GM18951 (cell line): ENCODE measurements around the gene HPCAL4.

Source experiments
- POLR2A ChIP-seq: IDR thresholded peaks from 4 replicates; pipeline ENCODE4 v1.6.1; 2011; ENCODE audit warnings: mild to moderate bottlenecking; ENCODE audit not compliant: insufficient read length, insufficient read depth; ENCODE audit errors: extremely low read depth
- in situ Hi-C: fragments of 300-500 bp; cut with MboI; formaldehyde crosslinking; loops from one replicate; pipeline ENCODE4 v1.12.0; 2022; ENCODE audit warnings: low sequenced_read_pairs, mixed read lengths, inconsistent platforms; ENCODE audit not compliant: unreplicated experiment

The HPCAL4 gene

DNA sequence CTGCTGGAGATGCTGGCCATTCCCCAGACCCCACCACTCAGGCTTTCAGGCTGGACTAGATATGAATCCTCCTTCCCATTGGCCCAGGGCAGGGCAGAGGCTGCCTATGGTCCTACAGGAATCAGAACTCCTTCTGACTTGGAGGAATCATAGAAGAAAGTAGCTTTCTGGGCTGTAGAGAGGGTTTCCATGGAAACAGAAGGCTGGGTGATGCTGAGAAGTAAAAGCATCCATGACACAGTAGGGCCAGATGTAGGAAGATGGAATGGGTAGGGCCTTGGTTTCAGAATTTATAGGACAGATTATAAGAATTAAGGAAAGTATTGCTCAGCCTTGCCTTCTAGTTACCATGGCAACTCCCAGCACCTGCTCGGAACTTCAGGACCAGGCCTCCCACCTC lies 28.4 kb downstream of the HPCAL4 start:
- TF ChIP-seq POLR2A: no peak
- in situ Hi-C loops: no loop called here

DNA sequence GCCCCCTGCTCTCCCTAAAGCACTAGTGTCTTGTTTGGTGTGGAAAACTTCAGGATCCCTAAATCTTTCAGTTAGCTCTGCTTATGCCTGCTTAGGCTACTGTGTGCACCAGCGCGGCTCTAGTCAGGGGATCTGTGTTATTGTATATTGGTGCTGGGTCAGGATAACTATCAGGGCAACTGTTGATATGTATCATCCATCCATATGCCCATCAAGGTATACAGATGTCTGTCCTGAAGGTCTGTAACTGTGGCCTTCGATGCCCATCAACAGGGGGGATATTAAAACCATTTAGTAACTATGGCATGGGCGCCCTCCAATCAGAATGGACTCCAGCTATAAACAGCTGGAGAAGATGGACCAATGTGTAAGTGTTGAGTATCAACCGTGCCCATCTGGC lies 31.7 kb downstream of the HPCAL4 start:
- in situ Hi-C loops: no loop called here
- no peak for TF ChIP-seq POLR2A

DNA sequence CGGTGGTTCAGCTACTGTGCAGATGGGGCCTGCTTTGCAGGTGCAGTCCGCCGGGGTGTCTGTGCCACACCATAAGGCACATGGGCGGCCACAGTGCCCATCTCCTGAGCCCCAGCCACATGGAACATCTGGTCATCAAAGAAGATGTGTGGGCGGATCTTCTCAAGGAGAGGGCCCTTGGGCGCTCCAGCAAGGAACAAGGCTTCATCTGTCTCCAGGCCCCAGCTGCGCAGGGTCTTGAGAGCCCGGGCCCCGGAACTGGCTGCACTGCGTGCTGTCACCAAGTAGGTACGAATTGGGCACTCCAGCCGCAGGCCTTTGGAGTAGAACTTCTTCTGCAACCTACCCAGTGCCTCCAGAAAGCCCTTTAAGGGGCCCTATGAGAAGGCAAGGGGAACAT lies 32.1 kb downstream of the HPCAL4 start:
- in situ Hi-C loops: no loop called here
- no peak for TF ChIP-seq POLR2A

DNA sequence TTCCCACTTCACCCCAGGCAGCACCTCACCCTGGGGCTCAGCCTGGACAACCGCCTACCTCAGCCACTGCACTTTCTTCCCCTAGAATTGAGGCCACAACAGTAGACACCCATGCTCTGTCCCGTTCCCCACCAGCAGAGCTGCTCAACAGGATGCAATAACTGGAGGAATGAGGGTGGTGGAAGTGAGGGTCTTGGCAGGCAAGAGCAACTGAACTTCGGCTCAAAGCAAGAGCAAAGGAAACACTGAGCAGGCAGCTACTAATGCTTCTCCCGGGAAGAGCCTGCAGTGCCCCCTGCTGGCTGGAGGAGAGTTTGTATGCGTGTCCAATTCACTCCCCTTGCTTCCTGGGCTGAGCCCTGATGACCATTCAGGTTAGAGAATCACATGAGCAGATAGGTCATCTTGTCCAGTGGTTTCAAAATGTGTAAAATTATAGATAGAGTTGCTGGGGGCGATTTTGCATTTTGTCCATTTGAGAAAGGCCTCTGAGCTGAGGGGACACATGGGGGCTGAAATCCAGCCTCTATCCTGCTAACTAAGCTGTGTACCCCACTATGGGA lies 33.2 kb downstream of the HPCAL4 start:
- in situ Hi-C loops: no loop called here

DNA sequence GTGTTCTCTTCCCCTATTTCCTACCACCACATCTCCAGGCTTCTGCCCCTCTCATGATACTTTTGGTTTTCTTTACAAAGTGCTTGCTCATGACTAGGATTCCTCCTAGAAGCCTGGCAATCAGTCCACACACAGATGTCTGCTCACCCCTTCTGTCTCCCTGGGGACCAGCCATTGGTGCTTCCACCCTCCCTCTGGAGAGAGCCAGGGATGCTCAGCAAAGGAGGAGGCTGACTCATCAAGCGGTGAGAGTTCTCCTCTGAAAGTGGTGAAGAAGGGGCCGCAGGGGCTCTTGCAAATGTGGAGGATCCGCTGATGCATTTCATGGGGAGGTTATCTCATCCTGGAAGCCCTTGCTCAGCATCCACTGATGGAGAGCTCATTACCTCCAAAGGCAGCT lies 33.8 kb downstream of the HPCAL4 start:
- no peak for TF ChIP-seq POLR2A
- in situ Hi-C loops: no loop called here

More for the DNA sequence above, 33.2 kb downstream of the HPCAL4 start:
- no peak for TF ChIP-seq POLR2A

DNA sequence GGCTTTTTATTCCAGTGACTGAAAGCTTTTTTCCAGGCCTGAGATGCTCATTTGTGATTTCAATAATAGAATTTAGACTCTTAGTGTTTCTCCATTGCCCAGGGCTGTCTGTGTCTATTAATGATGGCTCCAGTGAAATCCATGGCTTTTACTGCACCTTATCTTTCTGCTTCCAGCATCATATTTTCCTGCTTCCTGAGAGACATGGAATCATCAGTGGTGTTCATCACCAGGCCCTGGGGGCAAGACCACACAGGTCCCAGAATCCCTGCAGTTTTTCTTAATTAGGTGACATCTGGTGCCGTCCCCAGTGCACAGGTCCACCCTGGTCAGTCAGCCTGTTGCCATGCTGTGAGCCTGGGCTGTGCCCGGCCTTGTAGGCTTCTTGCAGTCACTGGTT lies 34.8 kb downstream of the HPCAL4 start:
- in situ Hi-C loops: no loop called here
- no peak for TF ChIP-seq POLR2A

GRCh38 chr1:39655578-39656268 lies 35.5 kb downstream of the HPCAL4 start:
- no peak for TF ChIP-seq POLR2A
- in situ Hi-C loops: no loop called here

DNA sequence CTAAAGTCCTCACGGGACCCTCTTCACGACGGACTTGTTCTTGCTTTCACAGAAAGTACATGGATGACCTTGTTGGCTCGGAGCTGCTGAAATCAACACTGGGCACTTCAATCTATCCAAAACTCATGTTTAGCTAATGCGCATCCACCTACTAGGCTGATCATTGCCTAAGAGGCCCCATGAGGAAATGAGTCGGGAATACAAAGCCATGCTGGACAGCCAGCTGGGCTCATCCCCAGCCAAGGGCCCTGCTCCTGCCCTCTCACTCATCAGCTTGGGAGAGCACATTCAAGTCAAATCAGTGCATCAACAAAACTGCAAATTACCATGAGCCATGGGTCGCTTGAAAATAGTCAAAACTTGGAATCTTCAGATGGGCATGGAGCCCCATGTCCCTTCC lies 36.9 kb downstream of the HPCAL4 start:
- no peak for TF ChIP-seq POLR2A
- in situ Hi-C loops: no loop called here

DNA sequence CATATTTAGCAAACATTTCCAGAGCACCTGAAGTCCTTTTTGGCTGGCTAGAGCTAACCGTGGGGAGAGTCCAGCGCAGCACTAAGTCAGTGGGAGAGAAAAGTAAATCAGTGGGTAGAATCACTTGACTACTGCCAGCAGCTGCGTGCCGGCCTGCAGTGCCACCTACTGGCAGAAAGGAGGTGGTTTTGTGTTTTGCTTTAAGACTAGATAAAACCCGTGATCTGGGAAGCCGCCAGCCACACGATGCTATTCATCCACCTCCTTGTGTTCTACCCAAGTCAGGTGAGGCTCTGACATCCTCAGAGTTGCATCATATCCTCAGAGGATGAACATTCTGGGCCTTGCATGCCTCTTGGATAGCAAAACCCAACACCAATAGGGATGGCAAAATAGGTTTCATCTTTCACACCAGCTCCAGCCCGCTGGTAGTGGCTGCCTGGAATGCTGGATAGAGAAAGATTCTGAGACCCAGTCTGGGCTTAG lies 37.6 kb downstream of the HPCAL4 start:
- no peak for TF ChIP-seq POLR2A
- in situ Hi-C loops: no loop called here

DNA sequence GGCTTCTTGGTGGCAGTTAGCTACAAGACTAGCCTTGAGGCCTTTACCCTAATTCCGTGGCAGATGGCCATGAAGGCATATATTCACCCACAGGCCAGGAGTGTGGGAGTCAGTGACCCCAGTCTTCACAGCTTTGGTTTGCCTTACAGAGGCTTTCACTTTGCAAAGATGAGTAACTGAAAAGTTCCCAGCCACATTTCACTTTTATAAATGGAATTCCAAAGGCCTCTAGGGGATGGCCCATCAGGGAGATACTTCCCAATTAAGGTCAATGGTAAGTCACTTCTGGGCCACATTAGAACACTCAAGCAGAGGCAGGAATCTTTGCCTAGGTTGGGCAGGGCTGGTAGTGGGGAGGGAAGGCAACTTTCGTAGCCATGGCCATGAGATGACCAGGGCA lies 38.7 kb downstream of the HPCAL4 start:
- in situ Hi-C loops: no loop called here
- TF ChIP-seq POLR2A: no peak

DNA sequence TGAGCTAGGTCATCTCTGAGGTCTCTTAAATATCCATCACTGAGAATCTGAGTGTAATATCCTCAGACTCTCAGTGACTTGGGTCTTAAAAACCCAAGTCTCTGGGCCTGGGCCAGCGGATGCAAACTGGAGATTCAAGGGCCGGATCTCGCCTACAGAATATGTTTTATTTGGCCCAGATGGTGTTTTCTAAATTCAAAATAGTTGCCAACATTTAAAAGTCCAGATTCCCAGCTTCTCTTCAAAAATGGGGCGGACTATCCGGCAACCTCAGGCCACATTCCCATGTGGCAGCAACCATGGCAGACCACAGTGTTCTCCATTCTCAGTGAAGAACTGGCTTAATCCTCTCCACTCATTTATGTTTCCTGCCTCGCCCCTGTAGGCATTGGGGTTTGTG lies 39.1 kb downstream of the HPCAL4 start:
- in situ Hi-C loops: no loop called here
- TF ChIP-seq POLR2A: no peak

GRCh38 chr1:39650431-39650830 lies 40.8 kb downstream of the HPCAL4 start:
- in situ Hi-C loops: no loop called here
- no peak for TF ChIP-seq POLR2A

DNA sequence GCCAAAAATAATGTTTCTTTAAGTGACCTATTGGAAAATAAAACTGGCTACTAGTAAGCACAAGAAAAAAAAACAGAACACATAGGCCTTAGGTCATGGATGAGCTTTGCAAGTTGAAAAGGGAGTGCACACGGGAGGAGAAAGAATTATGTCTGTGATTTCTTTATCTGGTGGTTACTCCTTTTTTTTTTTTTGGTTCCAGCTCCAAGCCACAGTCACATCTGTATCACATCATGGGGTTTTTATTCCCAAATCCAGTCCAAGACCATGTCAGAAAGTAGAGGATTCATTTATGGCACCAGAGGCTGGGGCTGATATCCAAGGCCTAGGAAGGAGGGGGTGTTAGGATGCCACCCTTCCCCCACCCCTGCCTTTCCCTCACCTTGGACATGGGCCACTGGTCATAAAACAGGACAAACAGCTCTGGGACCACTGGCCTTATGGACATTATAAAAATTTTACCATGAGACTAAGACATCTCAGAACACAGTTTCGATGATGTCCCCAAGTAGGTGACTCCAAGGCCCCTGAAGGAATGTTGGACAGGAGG lies 41.5 kb downstream of the HPCAL4 start:
- no peak for TF ChIP-seq POLR2A
- in situ Hi-C loops: no loop called here

DNA sequence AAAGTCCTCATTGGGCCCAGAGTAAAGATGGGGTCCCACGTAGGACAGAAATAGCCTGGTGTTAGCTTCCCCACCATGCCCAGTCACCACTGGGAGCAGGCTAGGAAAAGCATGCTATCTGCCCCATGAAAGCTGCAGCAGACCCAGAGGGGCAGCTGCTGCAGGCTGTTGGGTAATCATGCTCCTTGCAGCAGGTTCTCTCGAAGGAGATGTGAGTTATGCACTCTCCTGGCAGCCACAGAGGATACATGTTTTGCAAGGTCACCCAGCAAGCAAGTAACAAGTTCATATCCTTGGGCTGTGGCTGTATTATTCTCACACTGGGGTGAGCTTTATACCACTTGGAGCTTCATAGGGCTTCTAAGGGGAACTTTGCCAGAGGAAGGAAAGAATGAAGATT lies 42.7 kb downstream of the HPCAL4 start:
- TF ChIP-seq POLR2A: no peak
- in situ Hi-C loops: no loop called here
